ENCODE measurements around the gene LRRC49.

- no peak for TF ChIP-seq CTCF (IDR thresholded peaks at IDR 0.05; ENCODE audit: borderline replicate concordance, extremely low read depth, low read length, poor library complexity, severe bottlenecking)
- TF ChIP-seq EZH2 (IDR thresholded peaks at IDR 0.05; ENCODE audit: borderline replicate concordance, low read depth, low read length, severe bottlenecking) = no peak
Measured at GRCh38 chr15:71088155-71088554, 195.5 kb downstream of the LRRC49 start.

Measured in DND-41 (cell line).